Right lobe of liver (tissue), 4 donors: Measurements from ENCODE around the gene WDR54.

Experiments used
- CTCF ChIP-seq, 4 donors: fragments of 200-600 bp in 3 of 4; fragments of 450-650 bp in 1 of 4; IDR thresholded peaks; one replicate each; pipeline versions ENCODE4 v1.5.1 to v1.8.0; 2016 to 2022; ENCODE audit warnings: antibody characterized with exemption in 4 of 4, mild to moderate bottlenecking in 2 of 4
- POLR2A ChIP-seq: fragments of 450-650 bp; IDR thresholded peaks from one replicate; pipeline ENCODE4 v1.6.1; 2017; ENCODE audit warnings: antibody characterized with exemption, mild to moderate bottlenecking
- donor health status: DM: no; HTN: no; CAD: no.
- donor health status: DM: no; HTN: no; CAD: no.
- donor health status: DM: no; HTN: yes; CAD: no.

DNA sequence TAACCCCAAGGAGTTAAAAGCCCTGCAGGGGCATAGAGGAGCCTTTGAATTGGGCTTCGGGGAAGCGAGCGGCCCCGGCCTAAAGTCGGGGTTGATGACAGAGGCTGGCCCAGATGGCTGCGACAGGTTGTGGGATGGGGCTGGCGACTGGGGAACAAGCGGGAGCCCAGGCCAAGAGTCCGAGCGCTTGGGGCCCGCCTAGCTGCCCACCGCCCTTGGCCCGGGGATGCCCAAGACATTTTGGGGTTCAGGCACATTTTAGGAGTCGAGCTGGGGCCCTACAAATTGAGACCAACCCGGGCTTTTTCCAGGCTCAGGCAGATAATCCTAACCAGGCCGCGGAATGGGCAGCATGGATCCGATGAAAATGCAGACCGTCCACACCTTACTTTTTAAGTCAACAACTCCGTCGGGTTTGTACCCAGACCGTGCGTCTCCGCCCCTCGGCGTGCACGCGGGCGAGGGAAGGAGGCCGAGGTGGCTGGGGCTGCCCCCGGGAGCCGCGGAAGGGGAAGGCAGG, 19.7 kb downstream of the WDR54 start:
- no peak for TF ChIP-seq CTCF (IDR thresholded peaks at IDR 0.05)
- TF ChIP-seq POLR2A, result no peak
